GM18909 (cell line): ENCODE measurements around the gene OTOP1.
"Not testable (repeated sequence)": the region's sequence is repeated elsewhere in the genome, so short reads cannot be mapped to it uniquely, and the experiment has no call there.

Source experiments
- ATAC-seq: cut with Tn5 transposase; IDR thresholded peaks from one replicate; pipeline ENCODE4 v1.9.1; 2021; ENCODE audit warnings: mild to moderate bottlenecking; ENCODE audit not compliant: unreplicated experiment, poor library complexity

OTOP1 gene

DNA sequence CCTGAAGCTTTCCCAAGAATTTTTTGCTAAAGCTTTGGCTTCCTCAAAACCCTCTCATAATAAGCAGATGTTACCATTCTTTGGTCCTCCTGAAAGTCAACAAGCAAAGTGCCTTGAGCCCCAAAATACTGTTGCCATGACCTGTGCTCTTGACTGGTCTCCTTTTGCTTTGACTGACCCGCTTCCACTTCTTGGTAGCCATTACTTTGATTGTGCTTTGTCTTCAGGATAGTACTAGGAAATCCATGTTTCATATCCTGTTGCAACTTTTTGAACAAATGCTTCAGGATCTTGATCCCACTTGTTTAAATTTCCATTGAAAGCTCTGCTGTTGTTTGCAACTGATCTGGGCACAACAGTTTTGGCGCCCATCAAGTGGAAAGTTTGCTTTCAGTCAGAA is 6.9 kb upstream of the OTOP1 start:
- no peak for ATAC-seq

- no peak for ATAC-seq
These were observed 1.6 kb upstream of the OTOP1 start for GRCh38 chr4:4228356-4228668.

GRCh38 chr4:4227510-4228355 is 1.0 kb upstream of the OTOP1 start:
- no peak for ATAC-seq

DNA sequence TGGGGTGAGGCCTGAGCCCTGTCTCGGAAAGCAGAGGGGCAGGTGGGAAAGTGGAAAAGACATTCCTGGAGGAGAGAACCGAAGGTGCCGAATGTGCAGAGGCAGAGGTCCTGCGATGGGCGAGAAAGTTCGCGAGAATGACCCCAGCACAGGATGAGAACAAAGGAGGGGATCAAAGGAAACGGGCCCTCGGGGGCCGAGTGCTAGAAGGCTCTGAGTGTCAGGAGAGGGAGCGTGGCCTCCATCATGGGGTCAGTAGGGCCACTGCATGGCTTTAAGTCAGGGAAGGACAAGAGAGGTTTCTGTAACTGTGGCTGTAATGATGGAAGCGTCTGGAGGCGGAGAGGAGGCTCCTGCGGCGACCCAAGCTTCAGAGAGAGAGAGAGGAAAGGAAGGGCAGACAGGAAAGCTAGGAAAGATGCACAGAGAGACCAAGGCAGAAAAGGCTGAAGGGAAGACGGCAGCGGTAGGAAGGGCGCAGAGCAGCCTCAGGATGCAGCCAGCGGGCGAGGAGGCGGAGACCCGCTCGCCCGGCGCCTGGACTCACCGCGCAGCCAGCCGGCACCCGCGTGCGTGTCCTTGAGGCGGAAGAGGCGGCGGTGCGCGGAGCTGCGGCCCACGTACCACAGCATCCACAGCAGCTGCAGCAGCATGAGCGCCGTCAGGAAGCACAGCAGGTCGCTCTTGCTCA is 669 bp downstream of the OTOP1 start:
- no peak for ATAC-seq

DNA sequence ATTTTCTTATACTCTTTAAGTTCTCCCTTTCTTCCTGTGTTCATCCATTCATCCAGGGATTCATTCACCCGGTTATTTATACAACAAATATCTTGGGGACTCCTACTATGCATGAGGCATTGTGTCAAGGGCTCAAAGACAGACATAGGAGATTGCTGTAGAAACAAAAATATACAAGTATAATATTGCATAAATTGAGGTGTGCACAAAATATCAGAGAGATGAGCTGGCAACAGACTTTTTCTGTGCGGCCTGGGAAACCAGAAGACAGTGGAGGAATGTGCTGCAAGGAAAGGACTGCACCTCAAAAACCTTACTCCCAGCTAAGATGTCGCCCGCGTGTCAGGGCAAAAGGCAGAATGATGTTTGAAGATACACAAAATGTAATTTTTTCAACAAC is 9.6 kb downstream of the OTOP1 start:
- ATAC-seq = no peak

- ATAC-seq = no peak
These were observed 10.1 kb downstream of the OTOP1 start for GRCh38 chr4:4216648-4217047.

GRCh38 chr4:4213674-4214073 is 13.1 kb downstream of the OTOP1 start:
- ATAC-seq = not testable (repeated sequence)

DNA sequence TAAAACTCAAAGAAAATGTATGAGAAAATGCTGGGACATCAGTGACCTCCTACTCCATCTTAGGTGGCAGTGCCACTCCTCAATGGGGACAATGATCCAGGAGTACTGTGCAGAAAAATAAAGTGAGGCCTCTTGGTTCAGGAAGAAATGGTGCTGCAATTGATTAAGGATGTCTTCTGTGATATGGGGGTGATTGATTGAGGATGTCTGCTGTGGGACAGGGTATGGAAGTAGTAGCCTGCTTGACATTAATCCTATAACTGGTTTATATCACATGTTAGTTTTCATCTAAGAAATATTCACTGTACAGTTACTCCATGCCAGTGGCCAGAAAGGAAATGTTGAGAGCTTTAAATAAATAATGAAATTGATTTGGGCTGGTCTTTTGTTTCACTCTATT is 20.5 kb downstream of the OTOP1 start:
- no peak for ATAC-seq

GRCh38 chr4:4204401-4204745 is 22.4 kb downstream of the OTOP1 start:
- ATAC-seq = no peak

DNA sequence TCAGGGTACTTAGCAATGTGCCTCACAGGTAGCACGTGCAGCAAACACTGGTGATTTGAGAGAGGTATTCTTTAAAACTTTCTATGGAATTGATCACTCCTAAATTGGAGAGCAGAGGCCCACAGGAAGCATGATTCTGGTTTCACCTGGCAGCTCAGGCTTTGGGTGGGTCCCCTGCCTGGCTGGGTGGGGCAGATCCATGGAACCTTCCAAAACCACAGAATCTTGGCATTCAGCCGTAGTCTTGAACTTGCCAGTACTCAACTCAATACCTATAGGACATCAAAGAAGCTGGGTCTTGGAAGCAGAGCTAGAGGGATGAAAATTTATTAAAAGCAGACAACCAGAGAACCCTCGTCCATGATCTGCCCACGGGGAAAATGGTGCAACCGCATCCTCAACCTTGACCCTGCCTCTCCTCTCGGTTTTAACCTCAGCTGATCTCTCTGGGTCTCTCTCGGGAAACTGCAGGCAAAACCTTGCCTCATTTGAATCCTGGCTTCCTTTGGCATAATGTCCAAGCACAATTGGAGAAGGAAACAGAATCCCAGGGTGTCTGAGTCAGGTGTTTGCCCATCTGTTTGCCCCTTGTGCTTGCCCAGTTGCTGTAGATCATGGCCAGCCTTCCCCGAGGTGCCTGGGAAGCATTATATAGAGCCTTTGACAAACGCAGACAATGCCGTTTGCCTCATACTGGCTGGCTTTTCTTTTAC is 22.9 kb downstream of the OTOP1 start:
- ATAC-seq = no peak

- ATAC-seq = no peak
These were observed 24.2 kb downstream of the OTOP1 start for GRCh38 chr4:4202510-4202909.

- ATAC-seq = no peak
These were observed 26.1 kb downstream of the OTOP1 start for GRCh38 chr4:4200624-4201023.

GRCh38 chr4:4195354-4195753 is 31.4 kb downstream of the OTOP1 start:
- no peak for ATAC-seq

- ATAC-seq = not testable (repeated sequence)
These were observed 38.2 kb downstream of the OTOP1 start for GRCh38 chr4:4188557-4188956.

DNA sequence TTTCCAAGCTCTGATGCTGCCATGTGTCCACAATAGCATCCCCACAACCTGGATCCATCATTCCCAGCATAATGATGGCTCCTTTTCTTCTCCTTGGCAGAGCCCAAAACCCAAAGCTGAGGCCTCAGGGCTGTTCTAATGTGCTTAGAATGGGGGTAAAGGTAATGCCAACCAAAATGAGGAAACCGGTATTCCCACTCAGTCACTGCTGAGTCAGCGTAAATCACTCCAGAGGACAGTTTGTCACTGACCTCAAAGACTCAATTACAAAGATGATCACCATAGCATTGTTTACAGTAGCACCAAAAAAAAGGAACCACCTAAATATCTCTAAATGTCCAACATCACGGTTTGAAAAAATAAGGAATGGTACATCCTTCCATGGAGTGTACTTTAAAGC is 41.2 kb downstream of the OTOP1 start:
- no peak for ATAC-seq

DNA sequence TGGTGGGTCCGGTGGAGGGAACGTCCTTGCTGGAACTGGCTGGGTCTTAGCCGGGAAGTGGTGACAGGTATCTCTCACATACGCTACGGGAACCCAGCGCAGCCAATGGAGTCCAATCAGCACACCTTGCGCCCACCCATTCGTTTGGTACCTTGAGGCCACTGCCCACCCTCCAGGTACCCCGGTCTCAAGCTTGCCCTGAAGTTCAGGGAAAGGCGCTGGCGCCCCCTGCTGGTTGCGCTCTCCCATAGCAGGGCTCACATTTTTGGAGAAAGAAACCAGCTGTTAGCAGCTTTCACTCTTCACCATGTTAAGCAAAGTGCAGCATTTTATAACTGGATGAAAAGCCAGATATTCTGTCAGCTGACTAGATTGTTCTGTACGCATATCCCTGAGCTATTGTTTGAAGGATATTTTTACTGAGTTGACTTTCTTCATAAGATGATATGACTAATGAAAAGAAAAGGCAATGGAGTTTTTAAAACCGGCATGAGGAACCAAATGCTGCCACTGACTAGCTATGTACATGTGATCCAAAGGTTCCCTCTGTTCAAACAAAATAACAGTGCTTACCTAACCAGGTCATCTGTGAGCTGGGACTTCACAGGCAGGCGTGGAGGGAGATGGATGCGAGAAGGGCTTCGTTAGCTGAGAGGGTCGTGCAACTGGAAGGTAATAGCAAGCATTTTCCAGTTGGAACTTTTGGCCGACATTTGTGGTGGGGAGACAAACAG is 43.7 kb downstream of the OTOP1 start:
- ATAC-seq = no peak

- ATAC-seq = no peak
These were observed 56.1 kb downstream of the OTOP1 start for GRCh38 chr4:4170596-4171150.

GRCh38 chr4:4167981-4168780 is 58.5 kb downstream of the OTOP1 start:
- not testable (repeated sequence) for ATAC-seq

DNA sequence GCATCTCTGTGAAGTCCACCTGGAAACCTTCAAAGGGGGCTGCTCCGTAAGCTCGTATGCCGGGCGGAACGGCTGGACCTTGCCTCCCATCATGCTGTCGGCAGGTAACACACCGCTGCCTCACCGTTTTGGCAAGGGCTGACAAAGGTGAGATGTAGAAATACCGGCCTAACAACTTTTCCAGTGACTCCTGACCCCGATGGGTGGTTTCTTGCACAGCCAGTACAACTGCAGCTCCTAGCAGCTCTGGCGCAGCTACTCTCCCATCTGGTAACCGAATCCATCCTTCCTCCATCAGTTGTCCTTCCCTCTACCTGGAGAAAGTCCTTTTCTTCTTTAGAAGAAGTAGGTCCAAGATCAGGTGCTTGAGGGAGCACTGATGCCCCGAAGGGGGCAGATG is 59.7 kb downstream of the OTOP1 start:
- not testable (repeated sequence) for ATAC-seq
